Skeletal muscle tissue (tissue), 4 donors: ENCODE data around the gene VASH1. TPM values are rescaled to one million over a fixed set of nuclear protein-coding genes. Genes with fewer than 3 reads are reported as not detected.

Experiments used
- H3K27ac ChIP-seq: one replicate; pipeline ENCODE4 v1.7.0; 2013; ENCODE audit warnings: mild to moderate bottlenecking, low read depth, low read length, inconsistent platforms
- H3K27me3 ChIP-seq, 3 donors: one replicate each; pipeline ENCODE4 v1.7.0; 2013; ENCODE audit warnings: low read length in 3 of 3; ENCODE audit not compliant: control insufficient read depth in 3 of 3, insufficient read depth in 3 of 3
- H3K36me3 ChIP-seq, 3 donors: one replicate each; pipeline ENCODE4 v1.7.0; 2013; ENCODE audit warnings: low read length in 3 of 3; ENCODE audit not compliant: control insufficient read depth in 3 of 3, insufficient read depth in 3 of 3
- H3K4me1 ChIP-seq, 3 donors: one replicate each; pipeline ENCODE4 v1.7.0; 2013; ENCODE audit warnings: low read length in 3 of 3, mild to moderate bottlenecking in 3 of 3; ENCODE audit not compliant: control insufficient read depth in 3 of 3, insufficient read depth in 3 of 3
- H3K4me3 ChIP-seq, 3 donors: one replicate each; pipeline ENCODE4 v1.7.0; 2013; ENCODE audit warnings: low read length in 3 of 3
- H3K9ac ChIP-seq, 3 donors: one replicate each; pipeline ENCODE4 v1.7.0; 2013; ENCODE audit warnings: low read length in 3 of 3, mild to moderate bottlenecking in 3 of 3, moderate library complexity in 2 of 3, low read depth in 1 of 3
- H3K9me3 ChIP-seq, 3 donors: one replicate each; pipeline ENCODE4 v1.7.0; 2013; ENCODE audit warnings: low read length in 3 of 3; ENCODE audit not compliant: control insufficient read depth in 3 of 3
- total RNA-seq: library from RNA; depleted of rRNA; stranded (reverse); fragments of >200 nt; gene quantifications from one replicate; pipeline ENCODE4 v1.2.3, GENCODE V29; 2014
- donor health status: Osteomylitis.

Gene VASH1
- total RNA-seq, 1 donor from 2014 or later: 24.0 TPM

DNA sequence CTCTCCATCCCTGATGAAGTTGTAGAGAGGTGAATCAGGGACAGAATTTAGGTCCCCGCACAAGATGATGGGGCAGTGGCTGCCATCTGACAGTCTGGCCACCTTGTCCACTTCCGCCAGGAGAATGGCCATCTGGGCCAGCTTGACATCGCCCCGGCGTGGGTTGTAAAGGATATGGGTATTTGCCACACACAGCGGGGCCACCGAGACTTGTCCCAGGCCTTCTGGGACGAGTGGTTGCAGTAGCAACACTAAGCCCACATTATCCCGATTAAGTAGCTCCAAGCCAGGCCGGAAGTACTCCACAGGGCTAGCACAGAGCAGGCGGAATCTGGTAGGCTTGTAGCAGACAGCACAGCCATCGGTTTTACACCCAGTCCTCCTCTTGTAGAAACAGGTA is 45.2 kb downstream of the VASH1 start:
- Histone ChIP-seq H3K4me3 (no peak overlapping the region), H3K9ac (no peak overlapping the region), H3K9me3 (no peaks in the 10 kb centered on the region), H3K27ac (no peak overlapping the region), H3K36me3 (peaks cover 50 to 63% (median 57%) of the 10 kb centered on the region in 3 donors), H3K4me1 (peaks cover 4 to 10% (median 6%) of the 10 kb centered on the region in 3 donors), H3K27me3 (no peaks in the 10 kb centered on the region)

- no peak overlapping the region for H3K9ac ChIP-seq
- no peak overlapping the region for H3K27ac ChIP-seq
- peaks cover 45 to 52% (median 52%) of the 10 kb centered on the region in 3 donors for H3K36me3 ChIP-seq
- no peak overlapping the region for H3K4me3 ChIP-seq
- no peaks in the 10 kb centered on the region for H3K27me3 ChIP-seq
- H3K9me3 ChIP-seq: no peaks in the 10 kb centered on the region
- peaks cover 13 to 15% (median 14%) of the 10 kb centered on the region in 3 donors for H3K4me1 ChIP-seq
Measured at GRCh38 chr14:76808011-76808410, 46.7 kb downstream of the VASH1 start.

DNA sequence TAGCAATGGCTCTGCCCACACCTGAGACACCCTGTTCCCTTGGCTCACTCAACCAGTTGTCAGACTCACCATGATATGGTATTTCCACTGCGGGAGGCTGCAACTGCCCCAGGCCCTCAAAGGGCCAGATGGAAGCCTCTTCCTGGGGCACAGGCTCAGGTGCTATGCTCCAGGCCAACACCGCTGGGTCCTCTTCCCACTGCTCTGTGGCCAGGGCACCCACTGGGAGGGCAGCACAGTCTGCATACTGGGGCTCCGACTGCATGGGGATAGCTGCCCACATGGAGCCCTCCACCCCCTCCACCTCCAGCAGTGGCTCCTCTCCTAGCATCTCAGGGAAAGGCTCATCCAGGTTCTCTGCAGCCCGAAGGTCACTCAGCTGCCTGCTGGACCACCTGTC is 47.7 kb downstream of the VASH1 start:
- Histone ChIP-seq H3K36me3 (peaks cover 35 to 43% (median 42%) of the 10 kb centered on the region in 3 donors), H3K27me3 (no peaks in the 10 kb centered on the region), H3K4me3 (no peak overlapping the region), H3K9ac (no peak overlapping the region), H3K27ac (no peak overlapping the region), H3K9me3 (no peaks in the 10 kb centered on the region), H3K4me1 (peaks cover 15 to 17% (median 16%) of the 10 kb centered on the region in 3 donors)

DNA sequence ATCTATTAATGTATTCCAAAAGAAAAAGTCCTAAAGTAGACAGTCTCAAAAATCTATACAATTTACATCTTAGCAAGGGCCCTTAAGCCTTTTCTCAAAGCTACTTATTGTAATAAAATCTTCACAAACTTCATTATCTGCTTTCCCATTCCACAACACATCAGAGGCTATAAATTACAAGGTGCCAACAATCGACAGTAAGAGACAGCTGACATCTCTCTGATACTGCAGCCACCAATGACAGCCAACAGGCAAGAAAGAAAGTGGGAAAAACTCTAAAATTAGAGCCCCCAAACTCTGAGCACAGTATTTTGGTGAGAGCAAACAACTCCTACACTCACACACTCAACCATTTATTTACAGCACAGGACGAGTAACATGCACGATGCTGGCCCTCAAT is 49.3 kb downstream of the VASH1 start:
- no peak overlapping the region for H3K27ac ChIP-seq
- peaks cover 32 to 35% (median 33%) of the 10 kb centered on the region in 3 donors for H3K36me3 ChIP-seq
- H3K27me3 ChIP-seq: no peaks in the 10 kb centered on the region
- H3K4me3 ChIP-seq: peak overlapping the region in 1 of 3 donors; percentile 63
- H3K9ac ChIP-seq: peak overlapping the region in 1 of 3 donors; percentile 50
- H3K9me3 ChIP-seq: no peaks in the 10 kb centered on the region
- H3K4me1 ChIP-seq: peaks cover 15 to 17% (median 16%) of the 10 kb centered on the region in 3 donors

DNA sequence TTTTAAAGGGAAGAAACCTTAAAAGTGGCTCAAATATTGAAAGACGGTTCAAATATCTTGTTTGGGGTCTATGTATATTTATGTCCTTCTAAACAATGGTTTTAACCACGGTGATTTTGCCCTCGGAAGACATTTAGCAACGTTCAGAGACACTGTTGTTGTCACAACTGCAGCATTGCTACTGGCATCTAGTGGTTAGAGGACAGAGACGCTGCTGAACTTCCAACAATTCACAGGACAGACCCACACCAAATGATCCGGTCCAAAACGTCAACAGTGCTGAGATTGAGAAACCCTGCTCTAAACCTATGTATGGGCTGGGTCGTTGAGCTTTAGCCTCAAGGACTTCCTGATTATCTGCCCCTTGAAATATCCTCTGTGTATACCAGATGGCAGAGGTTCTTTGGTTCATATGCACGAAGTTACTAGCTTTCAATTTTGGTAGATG is 49.7 kb downstream of the VASH1 start:
- Histone ChIP-seq H3K36me3 (peaks cover 28 to 34% (median 29%) of the 10 kb centered on the region in 3 donors), H3K27me3 (no peaks in the 10 kb centered on the region), H3K9ac (peak overlapping the region in 2 of 3 donors; percentile 50 to 52), H3K4me3 (peak overlapping the region in 2 of 3 donors; percentile 45 to 63), H3K9me3 (no peaks in the 10 kb centered on the region), H3K4me1 (peaks cover 15 to 17% (median 16%) of the 10 kb centered on the region in 3 donors), H3K27ac (peak overlapping the region; percentile 5)

DNA sequence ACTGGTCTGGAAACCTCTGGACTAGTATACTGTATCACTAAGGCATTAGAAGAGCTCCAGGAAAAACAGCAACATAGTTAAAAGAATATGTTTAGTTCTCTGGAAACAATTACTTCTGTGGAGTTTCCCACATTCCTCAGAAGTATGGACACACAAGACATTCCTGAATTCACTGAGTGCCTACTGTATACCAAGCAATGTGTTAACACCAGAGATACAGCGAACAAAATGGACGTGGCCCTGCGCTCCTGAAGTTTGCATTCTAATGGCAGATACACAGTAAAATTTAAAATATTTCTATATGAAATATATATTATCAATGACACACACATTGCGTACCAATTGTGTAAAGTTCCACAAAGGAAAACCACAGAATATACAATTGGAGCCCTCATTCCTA is 50.3 kb downstream of the VASH1 start:
- H3K4me3 ChIP-seq: peak overlapping the region; percentile 75 to 82 (median 80)
- peak overlapping the region in 2 of 3 donors; percentile 80 to 89 for H3K9ac ChIP-seq
- peaks cover 15 to 17% (median 16%) of the 10 kb centered on the region in 3 donors for H3K4me1 ChIP-seq
- H3K36me3 ChIP-seq: peaks cover 22 to 28% (median 23%) of the 10 kb centered on the region in 3 donors
- no peaks in the 10 kb centered on the region for H3K27me3 ChIP-seq
- H3K27ac ChIP-seq: peak overlapping the region; percentile 5
- no peaks in the 10 kb centered on the region for H3K9me3 ChIP-seq

DNA sequence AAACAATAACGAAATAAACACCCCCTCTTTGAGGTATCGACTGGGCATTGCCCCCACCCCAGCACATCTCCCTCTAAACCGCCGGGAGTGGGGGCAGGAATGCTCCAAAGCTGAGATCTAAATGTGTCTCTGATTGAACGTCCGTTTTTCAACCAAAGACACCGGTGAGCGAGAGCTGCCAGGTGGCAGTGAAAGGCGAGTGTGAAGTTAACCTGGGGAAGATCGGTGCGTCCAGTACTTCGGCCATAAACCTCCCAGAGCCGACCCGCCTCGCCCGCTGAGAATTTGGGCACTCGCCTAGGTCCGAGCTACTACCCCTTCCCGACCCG is 50.8 kb downstream of the VASH1 start:
- Histone ChIP-seq H3K27ac (peak overlapping the region; percentile 81), H3K9me3 (no peaks in the 10 kb centered on the region), H3K9ac (peak overlapping the region; percentile 80 to 89 (median 86)), H3K4me1 (peaks cover 15 to 17% (median 16%) of the 10 kb centered on the region in 3 donors), H3K27me3 (no peaks in the 10 kb centered on the region), H3K36me3 (peaks cover 17 to 23% (median 18%) of the 10 kb centered on the region in 3 donors), H3K4me3 (peak overlapping the region; percentile 75 to 82 (median 80))

DNA sequence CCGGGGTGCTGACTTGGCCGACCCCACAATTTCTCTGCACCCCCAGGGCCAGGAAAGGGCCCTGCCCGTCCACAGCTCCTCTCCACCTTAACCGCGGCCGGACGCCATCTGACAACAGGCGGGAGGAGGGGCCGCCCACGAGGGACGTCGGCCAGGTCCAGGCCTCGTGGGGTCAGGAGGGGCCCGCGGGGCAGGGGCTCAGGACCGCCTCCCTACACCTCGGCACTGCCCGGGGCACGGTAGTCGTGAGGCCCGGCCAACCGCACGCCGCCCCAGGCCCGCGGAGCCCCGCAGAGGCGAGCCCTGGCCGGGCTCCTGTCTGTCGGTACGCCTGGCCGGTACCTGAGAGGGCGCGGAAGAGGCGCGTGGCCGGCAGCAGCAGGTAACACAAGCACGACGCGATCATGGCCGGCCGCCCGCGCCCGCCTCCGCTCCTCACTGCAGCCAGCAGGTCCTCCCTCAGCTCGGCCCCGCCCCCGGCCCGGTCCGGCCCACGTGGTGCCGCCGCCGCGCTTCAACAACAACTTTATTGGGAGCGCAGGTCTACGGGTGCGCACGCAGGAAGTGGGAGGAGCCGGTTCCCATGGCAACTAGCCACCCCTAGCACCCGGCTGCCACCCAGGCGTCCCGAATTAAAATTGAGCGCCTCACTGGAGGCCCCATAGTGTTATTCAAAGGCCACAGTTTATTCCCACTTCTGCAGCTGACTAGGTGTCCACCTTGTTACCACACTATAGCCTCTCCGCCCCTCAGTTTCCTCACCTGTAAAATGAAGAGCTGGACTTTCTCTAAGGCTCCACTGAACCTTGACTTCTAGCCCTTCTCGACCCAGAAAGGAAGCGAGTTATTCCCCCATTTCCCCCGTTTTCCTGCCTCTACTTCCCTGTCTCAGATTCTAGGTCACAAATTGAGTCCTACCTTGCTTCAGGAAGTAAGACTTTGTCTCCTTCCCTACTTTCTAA is 51.4 kb downstream of the VASH1 start, which contains the start of gene ANGEL1:
Gene ANGEL1 (minus strand): TSS at position 461 of the 962 bp plus-strand sequence. CDS start 55 bp downstream, at position 406.
- no peaks in the 10 kb centered on the region for H3K9me3 ChIP-seq
- peak within 1 kb of the TSS; percentile 75 to 82 (median 80) for H3K4me3 ChIP-seq
- peak within 1 kb of the TSS; percentile 80 to 89 (median 86) for H3K9ac ChIP-seq
- H3K27me3 ChIP-seq: no peaks in the 10 kb centered on the region
- H3K27ac ChIP-seq: peak within 1 kb of the TSS; percentile 81
- H3K4me1 ChIP-seq: peaks cover 15 to 17% (median 16%) of the 10 kb centered on the region in 3 donors
- H3K36me3 ChIP-seq: peaks cover 12 to 17% (median 12%) of the 10 kb centered on the region in 3 donors

DNA sequence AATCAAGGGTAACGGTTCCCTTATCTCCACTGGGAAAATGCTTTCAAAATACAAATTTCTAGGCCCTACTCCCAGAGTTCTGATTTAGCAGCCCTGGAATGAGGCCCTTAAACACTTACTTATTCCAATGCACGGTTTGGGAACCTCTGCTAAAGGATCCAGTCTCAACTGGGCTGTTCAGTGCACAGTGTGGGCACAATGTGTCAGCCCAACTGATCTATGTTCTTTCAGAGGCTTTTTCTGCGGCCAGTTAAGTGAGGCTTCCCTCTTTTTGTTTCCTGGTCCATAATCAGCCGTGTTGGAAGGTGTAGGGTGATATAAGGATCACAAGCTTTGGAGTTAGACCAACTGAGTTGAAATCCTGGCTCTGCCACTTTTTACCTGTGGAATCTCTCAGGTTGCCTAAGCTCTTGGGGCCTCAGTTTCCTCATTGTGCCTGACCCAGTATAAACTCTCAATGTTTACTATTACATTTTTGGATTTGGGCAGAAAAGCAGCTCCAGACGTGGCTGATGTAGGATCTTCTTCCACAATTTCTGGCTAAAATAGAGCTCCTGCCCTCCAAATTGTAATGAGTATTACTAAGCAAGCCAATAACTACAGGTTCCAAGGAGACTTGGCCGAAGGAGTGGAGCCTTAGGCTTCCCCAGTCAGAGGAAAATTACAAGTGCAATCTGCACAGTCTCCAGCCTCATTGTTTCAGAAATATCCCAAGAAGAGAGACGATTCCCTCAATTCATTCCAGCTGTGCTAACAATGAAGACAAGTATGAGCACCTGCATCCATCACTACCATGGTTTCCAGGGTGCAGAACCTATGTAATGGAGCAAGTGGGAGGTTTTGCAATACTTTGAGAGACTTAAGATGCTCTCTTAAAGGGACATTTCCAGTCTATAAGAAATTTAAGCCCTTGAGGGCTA is 53.7 kb downstream of the VASH1 start:
- H3K36me3 ChIP-seq: no peaks in the 10 kb centered on the region
- no peak overlapping the region for H3K27ac ChIP-seq
- no peaks in the 10 kb centered on the region for H3K9me3 ChIP-seq
- H3K4me1 ChIP-seq: peaks cover 15 to 17% (median 16%) of the 10 kb centered on the region in 3 donors
- H3K9ac ChIP-seq: no peak overlapping the region
- no peaks in the 10 kb centered on the region for H3K27me3 ChIP-seq
- no peak overlapping the region for H3K4me3 ChIP-seq
